Glomerular visceral epithelial cell (primary cell): Measurements from ENCODE around the gene SHISA7.
A peak's percentile ranks its signal among the peaks of the same experiment; 100 is the strongest.

Experiments
- DNase-seq: peaks from one replicate; pipeline ENCODE4 v3.0.0-alpha.2; 2016; ENCODE audit errors: extremely low spot score

SHISA7 gene

GRCh38 chr19:55482156-55482961, 39.3 kb upstream of the SHISA7 start:
- no peak for DNase-seq

GRCh38 chr19:55481794-55482155, 38.7 kb upstream of the SHISA7 start:
- DNase-seq, result no peak

- no peak for DNase-seq
Measured at GRCh38 chr19:55481148-55481793, 38.2 kb upstream of the SHISA7 start.

GRCh38 chr19:55479451-55480230, 36.5 kb upstream of the SHISA7 start:
- DNase-seq, result no peak

GRCh38 chr19:55479045-55479444, 35.9 kb upstream of the SHISA7 start:
- no peak for DNase-seq

- DNase-seq, result no peak
Measured at GRCh38 chr19:55478364-55478763, 35.3 kb upstream of the SHISA7 start.

- DNase-seq, result no peak
Measured at GRCh38 chr19:55477905-55478304, 34.8 kb upstream of the SHISA7 start.

GRCh38 chr19:55476100-55476775, 33.1 kb upstream of the SHISA7 start, which contains the start of gene ZNF628:
TSS of gene ZNF628 (plus strand) at chr19:55476617. CDS start at chr19:55479911, 3,294 bp downstream.
- DNase-seq, result peak; percentile 97

- peak; percentile 98 for DNase-seq
Measured at GRCh38 chr19:55474269-55475265, 31.5 kb upstream of the SHISA7 start.

- DNase-seq, result peak; percentile 80
Measured at GRCh38 chr19:55473225-55474012, 30.3 kb upstream of the SHISA7 start.

GRCh38 chr19:55472463-55472862, 29.4 kb upstream of the SHISA7 start:
- peak; percentile 84 for DNase-seq

- no peak for DNase-seq
Measured at GRCh38 chr19:55471266-55471665, 28.2 kb upstream of the SHISA7 start.

- DNase-seq, result no peak
Measured at GRCh38 chr19:55468054-55468393, 24.9 kb upstream of the SHISA7 start.

- peak; percentile 68 for DNase-seq
Measured at GRCh38 chr19:55467236-55468053, 24.3 kb upstream of the SHISA7 start.

- DNase-seq, result no peak
Measured at GRCh38 chr19:55466241-55466614, 23.1 kb upstream of the SHISA7 start.

GRCh38 chr19:55465460-55466240, 22.6 kb upstream of the SHISA7 start:
- no peak for DNase-seq

- DNase-seq, result no peak
Measured at GRCh38 chr19:55464662-55465054, 21.6 kb upstream of the SHISA7 start, which contains the start of gene C19orf85. TSS of gene C19orf85 (minus strand) at chr19:55464751. CDS start at chr19:55464554, 197 bp downstream.

GRCh38 chr19:55464039-55464661, 21.1 kb upstream of the SHISA7 start:
- DNase-seq, result no peak
